Ishikawa (cell line): ENCODE results near the gene TLE7.
A peak's percentile ranks its signal among the peaks of the same experiment; 100 is the strongest.

ENCODE experiments used
- CEBPB ChIP-seq: IDR thresholded peaks from 2 replicates; pipeline ENCODE4 v1.6.1; 2012
- CREB1 ChIP-seq: IDR thresholded peaks from 2 replicates; pipeline ENCODE4 v1.6.1; 2012; ENCODE audit warnings: low read depth
- EGR1 ChIP-seq: IDR thresholded peaks from 2 replicates; pipeline ENCODE4 v1.6.1; 2012
- EP300 ChIP-seq: IDR thresholded peaks from 2 replicates; pipeline ENCODE4 v1.6.1; 2012; ENCODE audit warnings: borderline replicate concordance
- FOXM1 ChIP-seq: IDR thresholded peaks from 2 replicates; pipeline ENCODE4 v1.6.1; 2012; ENCODE audit warnings: low read depth, borderline replicate concordance
- MAX ChIP-seq: IDR thresholded peaks from 2 replicates; pipeline ENCODE4 v1.6.1; 2012
- NFIC ChIP-seq: IDR thresholded peaks from 2 replicates; pipeline ENCODE4 v1.6.1; 2012
- RAD21 ChIP-seq: IDR thresholded peaks from 2 replicates; pipeline ENCODE4 v1.6.1; 2012; ENCODE audit warnings: low read depth
- TAF1 ChIP-seq: IDR thresholded peaks from 2 replicates; pipeline ENCODE4 v1.6.1; 2012; ENCODE audit warnings: low read depth, mild to moderate bottlenecking
- TCF12 ChIP-seq: IDR thresholded peaks from 2 replicates; pipeline ENCODE4 v1.6.1; 2012; ENCODE audit warnings: low read depth
- TEAD4 ChIP-seq: IDR thresholded peaks from 2 replicates; pipeline ENCODE4 v1.6.1; 2012
- USF1 ChIP-seq: IDR thresholded peaks from 2 replicates; pipeline ENCODE4 v1.6.1; 2012
- YY1 ChIP-seq: IDR thresholded peaks from 2 replicates; pipeline ENCODE4 v1.6.1; 2012; ENCODE audit warnings: low read depth
- ZBTB7A ChIP-seq: IDR thresholded peaks from 2 replicates; pipeline ENCODE4 v1.6.1; 2012; ENCODE audit warnings: low read depth
- TF ChIP-seq, protein P1 (sequence below): IDR thresholded peaks from 2 replicates; pipeline ENCODE4 v1.6.1; 2012; ENCODE audit warnings: low read depth, mild to moderate bottlenecking

TLE7 gene

DNA sequence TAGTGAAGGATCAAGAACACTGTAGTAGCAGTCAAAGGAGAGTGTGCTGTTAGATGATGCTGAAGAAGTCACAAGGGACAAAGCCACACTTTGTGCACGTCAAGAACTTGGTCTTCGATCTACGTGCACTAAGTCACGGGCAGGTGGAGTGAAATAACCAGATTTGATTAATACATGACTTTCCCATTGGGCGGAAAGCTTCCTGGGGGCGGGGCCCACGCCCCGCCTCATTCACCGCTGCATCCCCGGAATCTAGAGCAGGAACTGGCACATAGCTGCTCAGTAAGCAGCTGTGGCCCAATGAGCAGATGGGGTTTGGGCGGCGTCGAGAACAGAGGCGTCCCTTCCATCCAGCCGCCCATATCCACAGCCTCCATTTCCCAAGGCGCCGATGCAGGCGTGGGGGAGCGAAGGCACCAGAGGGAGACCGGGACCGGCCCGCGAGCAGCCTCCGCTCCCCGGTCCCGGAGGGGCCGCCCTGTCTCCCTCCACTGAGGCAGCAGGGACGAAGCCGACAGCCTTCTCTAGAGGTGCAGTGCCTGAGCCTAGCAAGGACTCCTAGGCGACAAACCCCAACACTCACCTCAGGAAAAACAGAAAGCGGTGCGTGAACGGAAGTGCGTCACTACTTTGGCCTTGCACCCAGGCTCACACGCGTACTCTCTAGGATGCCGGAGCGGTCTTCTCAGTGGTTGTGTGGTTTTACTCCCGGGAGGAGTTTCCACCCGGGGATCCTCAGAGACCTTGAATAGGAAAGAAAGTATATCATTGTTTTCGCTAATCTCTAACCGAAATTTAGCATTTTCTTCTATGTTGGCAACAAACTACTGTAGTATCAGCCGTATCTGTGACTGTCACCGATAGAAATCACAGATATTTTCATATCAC lies 42.4 kb upstream of the TLE7 start:
- no peak for TF ChIP-seq EGR1
- no peak for TF ChIP-seq NFIC
- TF ChIP-seq CREB1: 0 out of 2 replicates have a peak, but pooled peaks have one; percentile 28

GRCh38 chr16:71482569-71482968 lies 40.7 kb upstream of the TLE7 start:
- no peak for TF ChIP-seq TAF1
- no peak for TF ChIP-seq FOXM1
- TF ChIP-seq ZBTB7A: no peak
- no peak for TF ChIP-seq EGR1
- TF ChIP-seq, protein P1, sequence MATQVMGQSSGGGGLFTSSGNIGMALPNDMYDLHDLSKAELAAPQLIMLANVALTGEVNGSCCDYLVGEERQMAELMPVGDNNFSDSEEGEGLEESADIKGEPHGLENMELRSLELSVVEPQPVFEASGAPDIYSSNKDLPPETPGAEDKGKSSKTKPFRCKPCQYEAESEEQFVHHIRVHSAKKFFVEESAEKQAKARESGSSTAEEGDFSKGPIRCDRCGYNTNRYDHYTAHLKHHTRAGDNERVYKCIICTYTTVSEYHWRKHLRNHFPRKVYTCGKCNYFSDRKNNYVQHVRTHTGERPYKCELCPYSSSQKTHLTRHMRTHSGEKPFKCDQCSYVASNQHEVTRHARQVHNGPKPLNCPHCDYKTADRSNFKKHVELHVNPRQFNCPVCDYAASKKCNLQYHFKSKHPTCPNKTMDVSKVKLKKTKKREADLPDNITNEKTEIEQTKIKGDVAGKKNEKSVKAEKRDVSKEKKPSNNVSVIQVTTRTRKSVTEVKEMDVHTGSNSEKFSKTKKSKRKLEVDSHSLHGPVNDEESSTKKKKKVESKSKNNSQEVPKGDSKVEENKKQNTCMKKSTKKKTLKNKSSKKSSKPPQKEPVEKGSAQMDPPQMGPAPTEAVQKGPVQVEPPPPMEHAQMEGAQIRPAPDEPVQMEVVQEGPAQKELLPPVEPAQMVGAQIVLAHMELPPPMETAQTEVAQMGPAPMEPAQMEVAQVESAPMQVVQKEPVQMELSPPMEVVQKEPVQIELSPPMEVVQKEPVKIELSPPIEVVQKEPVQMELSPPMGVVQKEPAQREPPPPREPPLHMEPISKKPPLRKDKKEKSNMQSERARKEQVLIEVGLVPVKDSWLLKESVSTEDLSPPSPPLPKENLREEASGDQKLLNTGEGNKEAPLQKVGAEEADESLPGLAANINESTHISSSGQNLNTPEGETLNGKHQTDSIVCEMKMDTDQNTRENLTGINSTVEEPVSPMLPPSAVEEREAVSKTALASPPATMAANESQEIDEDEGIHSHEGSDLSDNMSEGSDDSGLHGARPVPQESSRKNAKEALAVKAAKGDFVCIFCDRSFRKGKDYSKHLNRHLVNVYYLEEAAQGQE: no peak
- no peak for TF ChIP-seq TEAD4
- TF ChIP-seq EP300: no peak
- TF ChIP-seq CEBPB: no peak
- TF ChIP-seq YY1: no peak
- TF ChIP-seq USF1: no peak
- TF ChIP-seq CREB1: no peak
- no peak for TF ChIP-seq RAD21
- TF ChIP-seq MAX: no peak
- TF ChIP-seq TCF12: no peak
- TF ChIP-seq NFIC: no peak

DNA sequence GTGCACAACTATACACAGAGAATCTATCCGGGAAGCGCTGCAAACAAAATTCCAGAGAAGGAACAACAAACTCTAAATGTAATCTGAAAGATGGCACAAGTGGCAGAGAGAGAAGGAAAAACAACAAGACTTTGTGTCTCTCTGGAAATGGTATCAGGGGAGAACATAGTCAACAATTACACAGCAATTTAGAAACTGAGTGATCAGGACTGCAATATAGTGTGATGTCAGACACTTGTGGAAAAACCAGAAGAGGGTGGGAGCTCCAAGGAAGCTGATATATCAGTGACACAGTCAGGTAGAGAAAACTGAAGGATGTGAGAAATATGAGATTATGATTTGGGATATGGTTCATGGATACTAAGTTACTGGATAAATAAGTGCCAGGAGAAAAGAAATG lies 39.1 kb upstream of the TLE7 start:
- no peak for TF ChIP-seq TEAD4
- TF ChIP-seq EGR1: no peak
- no peak for TF ChIP-seq FOXM1
- TF ChIP-seq NFIC: no peak
- TF ChIP-seq USF1: no peak
- no peak for TF ChIP-seq CREB1
- no peak for TF ChIP-seq EP300
- TF ChIP-seq CEBPB: no peak

DNA sequence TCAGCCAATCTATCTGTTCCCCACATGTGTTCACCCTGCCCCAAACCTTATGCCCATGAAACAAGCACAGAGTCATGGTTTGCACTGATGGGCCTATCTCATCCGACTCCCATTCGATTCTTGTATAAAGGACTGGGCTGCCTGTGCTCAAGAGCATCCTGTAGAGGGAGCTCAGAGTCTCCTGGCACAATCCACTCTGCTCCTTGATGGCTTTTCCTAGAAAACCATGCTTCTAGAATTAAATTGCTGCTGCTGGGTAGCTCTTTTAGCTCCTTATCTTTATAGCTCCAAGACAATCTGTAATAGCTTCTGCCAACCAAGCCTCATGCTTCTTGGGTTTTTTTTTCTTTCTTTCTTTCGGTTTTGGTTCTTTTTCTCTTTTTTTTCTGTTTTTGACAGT lies 37.6 kb upstream of the TLE7 start:
- TF ChIP-seq EGR1: no peak
- TF ChIP-seq ZBTB7A: no peak
- TF ChIP-seq RAD21: peak; percentile 45
- TF ChIP-seq EP300: no peak

GRCh38 chr16:71476457-71477124 lies 34.7 kb upstream of the TLE7 start:
- TF ChIP-seq ZBTB7A: no peak
- no peak for TF ChIP-seq NFIC
- TF ChIP-seq TAF1: no peak
- no peak for TF ChIP-seq CEBPB
- TF ChIP-seq RAD21: no peak
- TF ChIP-seq EP300: no peak
- no peak for TF ChIP-seq EGR1
- no peak for TF ChIP-seq CREB1
- TF ChIP-seq, protein P1: no peak
- no peak for TF ChIP-seq YY1
- TF ChIP-seq TCF12: no peak
- no peak for TF ChIP-seq TEAD4

- no peak for TF ChIP-seq NFIC
- TF ChIP-seq, protein P1: no peak
- no peak for TF ChIP-seq YY1
- no peak for TF ChIP-seq TEAD4
- no peak for TF ChIP-seq RAD21
- no peak for TF ChIP-seq EP300
- no peak for TF ChIP-seq ZBTB7A
- no peak for TF ChIP-seq CREB1
- no peak for TF ChIP-seq FOXM1
- no peak for TF ChIP-seq TCF12
- TF ChIP-seq EGR1: no peak
- no peak for TF ChIP-seq MAX
- TF ChIP-seq CEBPB: no peak
- no peak for TF ChIP-seq TAF1
- no peak for TF ChIP-seq USF1
Measured at GRCh38 chr16:71474864-71475263, 33.0 kb upstream of the TLE7 start.
